ENCODE measurements around the gene KLHDC7A.

- TF ChIP-seq EZH2 (IDR thresholded peaks at IDR 0.05; ENCODE audit: borderline replicate concordance, low read length) (no peak), CTCF (conservative IDR thresholded peaks at IDR 0.05 in 1 of 2, IDR thresholded peaks at IDR 0.05 in 1 of 2; ENCODE audit: extremely low read depth in 1 of 2, insufficient read depth in 1 of 2, low read depth in 1 of 2, low read length in 2 of 2) (no peak)
Measured at GRCh38 chr1:18452550-18452949, 28.2 kb upstream of the KLHDC7A start.
